Activated CD4-positive, alpha-beta T cell treated with anti-CD3 and anti-CD28 coated beads, Interleukin-2, amount 50 U/mL, for 16 hours (primary cell): ENCODE data around the gene ITGA8.
"Not testable (repeated sequence)": the region's sequence is repeated elsewhere in the genome, so short reads cannot be mapped to it uniquely, and the experiment has no call there.

Experiments
- DNase-seq: peaks from one replicate; pipeline ENCODE4 v3.0.0-alpha.2; 2020

Gene ITGA8

GRCh38 chr10:15672469-15672868 lies 47.3 kb downstream of the ITGA8 start:
- no peak for DNase-seq

- no peak for DNase-seq
Measured at GRCh38 chr10:15670880-15671279, 48.8 kb downstream of the ITGA8 start.

- DNase-seq, result no peak
Measured at GRCh38 chr10:15661574-15661973, 58.1 kb downstream of the ITGA8 start.

- no peak for DNase-seq
Measured at GRCh38 chr10:15660990-15661389, 58.7 kb downstream of the ITGA8 start.

GRCh38 chr10:15658069-15658702 lies 61.5 kb downstream of the ITGA8 start:
- no peak for DNase-seq

GRCh38 chr10:15652757-15653156 lies 67.0 kb downstream of the ITGA8 start:
- DNase-seq, result no peak

GRCh38 chr10:15652117-15652516 lies 67.6 kb downstream of the ITGA8 start:
- DNase-seq, result no peak

GRCh38 chr10:15651175-15651574 lies 68.5 kb downstream of the ITGA8 start:
- no peak for DNase-seq

- no peak for DNase-seq
Measured at GRCh38 chr10:15642095-15642494, 77.6 kb downstream of the ITGA8 start.

GRCh38 chr10:15640536-15641085 lies 79.1 kb downstream of the ITGA8 start:
- DNase-seq, result no peak

GRCh38 chr10:15636446-15636845 lies 83.3 kb downstream of the ITGA8 start:
- DNase-seq, result no peak

- DNase-seq, result no peak
Measured at GRCh38 chr10:15632456-15633091, 87.1 kb downstream of the ITGA8 start.

- not testable (repeated sequence) for DNase-seq
Measured at GRCh38 chr10:15631205-15631604, 88.5 kb downstream of the ITGA8 start.

GRCh38 chr10:15630353-15630752 lies 89.4 kb downstream of the ITGA8 start:
- DNase-seq, result no peak

GRCh38 chr10:15627617-15628196 lies 92.0 kb downstream of the ITGA8 start:
- no peak for DNase-seq

GRCh38 chr10:15626937-15627336 lies 92.8 kb downstream of the ITGA8 start:
- DNase-seq, result no peak

GRCh38 chr10:15625261-15625660 lies 94.5 kb downstream of the ITGA8 start:
- DNase-seq, result no peak

- no peak for DNase-seq
Measured at GRCh38 chr10:15624401-15625196, 95.1 kb downstream of the ITGA8 start.

GRCh38 chr10:15620836-15621515 lies 98.7 kb downstream of the ITGA8 start:
- no peak for DNase-seq

GRCh38 chr10:15620337-15620736 lies 99.4 kb downstream of the ITGA8 start:
- DNase-seq, result no peak

GRCh38 chr10:15609246-15609645 lies 110.5 kb downstream of the ITGA8 start:
- no peak for DNase-seq

GRCh38 chr10:15606377-15606776 lies 113.3 kb downstream of the ITGA8 start:
- DNase-seq, result no peak
